ENCODE results near the gene SEMA4C. TPM values are rescaled to one million over a fixed set of nuclear protein-coding genes. Genes with fewer than 3 reads are reported as not detected.
A peak's percentile ranks its signal among the peaks of the same experiment; 100 is the strongest.

The SEMA4C gene
- total and polyA plus RNA-seq, 2 of the 4 experiments (the other 2 are of a cell fraction), result 15.8 to 24.3 TPM

GRCh38 chr2:96817882-96818281 is 52.0 kb downstream of the SEMA4C start:
- no peaks in the 10 kb centered on the region for H3K9me3 ChIP-seq (ENCODE audit: control insufficient read depth, insufficient read depth, low read length)
- H3K9me1 ChIP-seq (ENCODE audit: insufficient read depth, low read length), result peaks cover 9% of the 10 kb centered on the region
- no peak overlapping the region for H3K4ac ChIP-seq (ENCODE audit: low read depth, low read length)
- no peak overlapping the region for H2BK15ac ChIP-seq (ENCODE audit: low read depth, low read length)
- H3K4me2 ChIP-seq (ENCODE audit: low read depth, low read length), result no peak overlapping the region; the same call in 1 of the 2 replicates
- no peak overlapping the region for H4K8ac ChIP-seq (ENCODE audit: low read depth in 2 of 2, low read length in 2 of 2)
- no peak overlapping the region for H2AFZ ChIP-seq (replicated peaks; ENCODE audit: low read length, poor library complexity)
- intact Hi-C loops (cut with micrococcal nuclease), result no loop called here
- no peak overlapping the region for H3K56ac ChIP-seq (ENCODE audit: extremely low read depth, insufficient read depth, low read length)
- peaks cover 41% of the 10 kb centered on the region for H4K20me1 ChIP-seq (ENCODE audit: insufficient read depth, low read length)
- no TSS peak for BruUV-seq (replicated peaks)
- no peak overlapping the region for H3K27ac ChIP-seq (ENCODE audit: insufficient read depth, low read length)
- H4K5ac ChIP-seq (ENCODE audit: low read depth, low read length), result no peak overlapping the region
- H3K4me3 ChIP-seq (ENCODE audit: insufficient read depth, low read depth, low read length), result no peak overlapping the region
- peaks cover 17 to 44% of the 10 kb centered on the region in 2 experiments for H3K79me1 ChIP-seq (ENCODE audit: low read depth in 1 of 2, low read length in 2 of 2)
- H4K91ac ChIP-seq (ENCODE audit: insufficient read depth, low read depth, low read length), result no peak overlapping the region
- H2BK120ac ChIP-seq (ENCODE audit: low read depth, low read length), result no peak overlapping the region
- in situ Hi-C loops (cut with MboI; ENCODE audit: low sequenced_read_pairs), result no loop called here
- dilution Hi-C loops (cut with HindIII; ENCODE audit: low sequenced_read_pairs, unreplicated experiment), result no loop called here
- TF ChIP-seq RAD21 (IDR thresholded peaks at IDR 0.05; ENCODE audit: low read length) (no peak), RCOR1 (IDR thresholded peaks at IDR 0.05; ENCODE audit: insufficient replicate concordance, low read length) (no peak), MAZ (IDR thresholded peaks at IDR 0.05; ENCODE audit: borderline replicate concordance, low read depth, low read length) (no peak), MAFK (IDR thresholded peaks at IDR 0.05; ENCODE audit: low read depth, low read length) (no peak), MXI1 (IDR thresholded peaks at IDR 0.05; ENCODE audit: borderline replicate concordance, low read depth, low read length) (no peak), USF2 (IDR thresholded peaks at IDR 0.05; ENCODE audit: low read depth, low read length) (no peak), NFE2L2 (IDR thresholded peaks at IDR 0.05; ENCODE audit: low read depth, low read length) (no peak), FOS (IDR thresholded peaks at IDR 0.05; ENCODE audit: low read depth, low read length) (no peak), RFX5 (IDR thresholded peaks at IDR 0.05; ENCODE audit: low read depth, low read length) (no peak), CHD1 (IDR thresholded peaks at IDR 0.05; ENCODE audit: low read depth, low read length) (no peak), BHLHE40 (IDR thresholded peaks at IDR 0.05; ENCODE audit: low read depth, low read length) (no peak), CEBPB (IDR thresholded peaks at IDR 0.05; ENCODE audit: low read depth, low read length) (no peak), ELK1 (IDR thresholded peaks at IDR 0.05; ENCODE audit: borderline replicate concordance, low read depth, low read length) (no peak), POLR2A (IDR thresholded peaks at IDR 0.05; ENCODE audit: low read depth, low read length) (no peak), SMC3 (IDR thresholded peaks at IDR 0.05; ENCODE audit: low read depth, low read length) (no peak), CTCF (conservative IDR thresholded peaks at IDR 0.05; ENCODE audit: low read depth, low read length) (no peak)
- H2AK5ac ChIP-seq (ENCODE audit: low read depth, low read length), result no peak overlapping the region
- no peak for ATAC-seq (ENCODE audit: low read depth)
- POLR2A ChIA-PET (ENCODE audit: unreplicated experiment), result no interaction called here
- H3K27me3 ChIP-seq (ENCODE audit: control insufficient read depth, insufficient read depth, low read length), result no peaks in the 10 kb centered on the region
- H3K9ac ChIP-seq (ENCODE audit: low read depth, low read length), result no peak overlapping the region
- no peak overlapping the region for H2BK5ac ChIP-seq (ENCODE audit: low read depth, low read length, poor library complexity, severe bottlenecking)
- H3K18ac ChIP-seq (ENCODE audit: low read depth, low read length), result no peak overlapping the region
- peaks cover 6% of the 10 kb centered on the region for H3K4me1 ChIP-seq (ENCODE audit: control insufficient read depth, insufficient read depth, low read length)
- no peak for DNase-seq
- H3K36me3 ChIP-seq (ENCODE audit: control insufficient read depth, insufficient read depth, low read length), result peaks cover 5% of the 10 kb centered on the region; the same call in 1 of the 2 replicates
- peak overlapping the region; percentile 78 for H3K23ac ChIP-seq (ENCODE audit: low read depth, low read length)
- no peak overlapping the region for H3K14ac ChIP-seq (replicated peaks; ENCODE audit: low read depth, low read length)
- CTCF ChIA-PET, result no interaction called here
- no peak overlapping the region for H2BK20ac ChIP-seq (ENCODE audit: low read depth, low read length)
- WGBS, 2 experiments (ENCODE audit: extremely low coverage in 2 of 2, insufficient read length in 1 of 2), result 81% methylated on average over 3 of the region's 8 CpGs; no CpG with 5 or more reads in 1 of the 2 experiments
- no peak overlapping the region for H2AK9ac ChIP-seq (replicated peaks; ENCODE audit: low read depth, low read length, poor library complexity)
